Measurements from ENCODE around the gene VPS52. TPM values are rescaled to one million over a fixed set of nuclear protein-coding genes. Genes with fewer than 3 reads are reported as not detected.

The VPS52 gene
- total RNA-seq, 1 donor, result 40.5 TPM

DNA sequence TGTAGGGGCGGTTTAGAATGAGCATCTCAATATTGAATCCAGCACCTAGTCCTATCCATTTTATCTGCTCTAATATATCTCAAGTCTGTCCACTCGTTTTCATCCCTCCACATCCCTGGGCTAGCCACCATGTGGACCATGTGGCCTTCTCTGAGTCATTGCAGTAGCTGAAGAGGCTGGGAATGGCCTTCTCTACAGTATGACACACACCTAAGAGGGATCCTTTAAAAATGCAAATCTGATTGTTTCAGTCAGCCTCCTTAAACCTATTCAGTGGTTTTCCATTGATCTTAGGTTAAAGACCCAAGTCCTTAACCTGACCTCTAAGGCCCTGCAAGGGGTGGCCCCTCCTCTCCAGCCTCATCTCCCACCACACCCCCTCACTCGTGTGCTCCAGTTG lies 54.0 kb downstream of the VPS52 start:
- TF ChIP-seq, protein P1, sequence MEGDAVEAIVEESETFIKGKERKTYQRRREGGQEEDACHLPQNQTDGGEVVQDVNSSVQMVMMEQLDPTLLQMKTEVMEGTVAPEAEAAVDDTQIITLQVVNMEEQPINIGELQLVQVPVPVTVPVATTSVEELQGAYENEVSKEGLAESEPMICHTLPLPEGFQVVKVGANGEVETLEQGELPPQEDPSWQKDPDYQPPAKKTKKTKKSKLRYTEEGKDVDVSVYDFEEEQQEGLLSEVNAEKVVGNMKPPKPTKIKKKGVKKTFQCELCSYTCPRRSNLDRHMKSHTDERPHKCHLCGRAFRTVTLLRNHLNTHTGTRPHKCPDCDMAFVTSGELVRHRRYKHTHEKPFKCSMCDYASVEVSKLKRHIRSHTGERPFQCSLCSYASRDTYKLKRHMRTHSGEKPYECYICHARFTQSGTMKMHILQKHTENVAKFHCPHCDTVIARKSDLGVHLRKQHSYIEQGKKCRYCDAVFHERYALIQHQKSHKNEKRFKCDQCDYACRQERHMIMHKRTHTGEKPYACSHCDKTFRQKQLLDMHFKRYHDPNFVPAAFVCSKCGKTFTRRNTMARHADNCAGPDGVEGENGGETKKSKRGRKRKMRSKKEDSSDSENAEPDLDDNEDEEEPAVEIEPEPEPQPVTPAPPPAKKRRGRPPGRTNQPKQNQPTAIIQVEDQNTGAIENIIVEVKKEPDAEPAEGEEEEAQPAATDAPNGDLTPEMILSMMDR (IDR thresholded peaks at IDR 0.05; ENCODE audit: insufficient read depth, low read length), result no peak
- no peak overlapping the region for H3K4me3 ChIP-seq (ENCODE audit: low read depth, low read length)
- DNase-seq (ENCODE audit: low read depth), result no peak

DNA sequence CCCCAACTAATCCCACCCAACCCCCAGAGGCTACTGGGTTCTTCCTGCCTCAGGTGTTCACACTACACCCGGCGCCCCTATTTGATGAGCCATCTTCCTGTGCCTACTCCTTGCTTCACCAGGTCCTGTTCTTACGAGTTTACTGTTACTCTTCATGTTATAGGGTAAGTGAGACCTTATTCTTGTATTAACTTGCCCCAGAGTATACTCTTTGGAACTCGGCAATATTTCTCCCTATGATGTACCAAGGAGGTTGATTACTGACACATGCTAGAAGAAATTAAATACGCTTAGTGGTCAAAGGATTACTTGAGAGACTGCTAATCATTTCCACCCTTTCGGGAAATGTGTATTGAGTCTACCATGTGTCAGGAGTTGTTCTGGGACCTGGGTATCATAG lies 54.4 kb downstream of the VPS52 start:
- TF ChIP-seq, protein P1 (IDR thresholded peaks at IDR 0.05; ENCODE audit: insufficient read depth, low read length), result no peak
- DNase-seq (ENCODE audit: low read depth), result no peak
- H3K4me3 ChIP-seq (ENCODE audit: low read depth, low read length), result no peak overlapping the region

DNA sequence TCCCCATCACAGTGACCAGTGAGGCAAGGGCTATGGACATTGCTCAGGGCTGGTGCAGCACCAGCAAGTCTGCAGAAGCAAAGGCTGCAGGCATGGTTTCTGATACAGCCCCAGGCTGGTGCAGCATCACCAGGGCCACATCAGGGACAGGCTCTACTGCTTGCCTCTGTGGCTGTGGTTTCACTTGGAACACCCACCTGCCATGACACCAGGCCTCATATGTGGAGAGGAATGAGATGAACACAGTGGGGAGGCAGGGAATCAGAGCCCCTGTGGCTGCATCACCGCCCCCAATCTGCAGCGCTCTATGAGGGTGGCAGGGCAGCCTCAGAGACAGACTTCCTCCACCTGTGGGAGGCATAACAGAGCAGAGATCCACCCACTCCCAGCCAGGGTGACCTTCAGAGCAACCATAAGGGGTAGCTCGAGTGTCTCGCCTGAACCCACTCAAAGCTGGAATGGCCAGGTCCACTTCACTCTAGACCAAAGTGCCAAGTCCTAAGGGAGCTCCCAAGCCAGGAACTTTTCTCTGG lies 55.5 kb downstream of the VPS52 start:
- TF ChIP-seq, protein P1 (IDR thresholded peaks at IDR 0.05; ENCODE audit: insufficient read depth, low read length), result no peak
- DNase-seq (ENCODE audit: low read depth), result no peak
- no peak overlapping the region for H3K4me3 ChIP-seq (ENCODE audit: low read depth, low read length)

DNA sequence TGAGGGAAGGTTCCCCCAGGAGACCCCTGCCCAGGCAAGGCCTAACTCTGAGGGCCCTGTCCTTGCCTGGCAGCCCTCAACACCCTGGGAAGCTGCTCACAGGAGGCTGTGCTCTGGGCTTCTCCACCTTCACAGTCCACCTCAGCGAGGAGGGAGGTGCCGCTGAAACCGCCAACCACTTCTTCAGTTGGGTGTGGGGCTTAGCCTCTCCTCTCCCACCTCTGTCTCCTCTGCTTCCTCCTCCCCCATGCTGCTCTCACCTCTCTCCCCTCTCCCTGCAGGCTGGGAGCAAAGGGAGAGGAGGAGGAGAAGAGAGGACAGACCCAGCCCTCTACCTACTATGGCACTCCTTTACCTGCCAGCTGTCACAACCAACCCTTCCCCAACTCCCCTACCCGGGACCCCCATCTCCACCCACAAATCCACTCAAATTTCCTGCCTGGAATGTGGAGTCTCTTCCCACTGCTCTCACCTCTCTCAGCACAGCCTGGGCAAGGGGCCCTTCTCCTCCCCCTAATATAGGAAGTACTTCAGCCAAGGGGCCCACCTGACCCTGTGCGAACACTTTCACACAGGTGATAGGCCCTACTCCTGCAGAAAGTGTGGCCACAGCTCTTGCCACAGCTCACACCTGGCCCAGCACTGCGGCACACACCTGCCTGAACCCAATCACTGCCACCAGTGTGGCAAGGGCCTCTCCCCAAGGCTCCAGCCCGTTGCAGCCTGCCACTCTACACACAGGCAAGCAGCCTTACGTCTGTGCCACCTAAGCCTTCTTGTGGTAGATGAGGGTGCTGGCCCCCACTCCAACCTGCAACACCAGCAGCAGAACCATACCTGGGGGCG lies 56.2 kb downstream of the VPS52 start:
- no peak for DNase-seq (ENCODE audit: low read depth)
- TF ChIP-seq, protein P1 (IDR thresholded peaks at IDR 0.05; ENCODE audit: insufficient read depth, low read length), result no peak
- no peak overlapping the region for H3K4me3 ChIP-seq (ENCODE audit: low read depth, low read length)

GRCh38 chr6:33213989-33214335 lies 57.7 kb downstream of the VPS52 start:
- DNase-seq (ENCODE audit: low read depth), result no peak
- TF ChIP-seq, protein P1 (IDR thresholded peaks at IDR 0.05; ENCODE audit: insufficient read depth, low read length), result no peak
- H3K4me3 ChIP-seq (ENCODE audit: low read depth, low read length), result peak overlapping the region; percentile 69

GRCh38 chr6:33213166-33213988 lies 58.3 kb downstream of the VPS52 start:
- TF ChIP-seq, protein P1 (IDR thresholded peaks at IDR 0.05; ENCODE audit: insufficient read depth, low read length), result no peak
- no peak for DNase-seq (ENCODE audit: low read depth)
- H3K4me3 ChIP-seq (ENCODE audit: low read depth, low read length), result peak overlapping the region; percentile 69
